Neural cell (in vitro differentiated cells): Measurements from ENCODE around the gene RITA1.

ENCODE experiments used
- TAF1 ChIP-seq: IDR thresholded peaks from 2 replicates; pipeline ENCODE4 v1.6.1; 2012; ENCODE audit warnings: low read depth
- TF ChIP-seq, protein P1 (sequence below): fragments of 450-650 bp; IDR thresholded peaks from 2 replicates; pipeline ENCODE4 v1.5.1; 2014; ENCODE audit warnings: antibody characterized with exemption, mild to moderate bottlenecking, moderate library complexity; ENCODE audit not compliant: poor library complexity, severe bottlenecking

DNA sequence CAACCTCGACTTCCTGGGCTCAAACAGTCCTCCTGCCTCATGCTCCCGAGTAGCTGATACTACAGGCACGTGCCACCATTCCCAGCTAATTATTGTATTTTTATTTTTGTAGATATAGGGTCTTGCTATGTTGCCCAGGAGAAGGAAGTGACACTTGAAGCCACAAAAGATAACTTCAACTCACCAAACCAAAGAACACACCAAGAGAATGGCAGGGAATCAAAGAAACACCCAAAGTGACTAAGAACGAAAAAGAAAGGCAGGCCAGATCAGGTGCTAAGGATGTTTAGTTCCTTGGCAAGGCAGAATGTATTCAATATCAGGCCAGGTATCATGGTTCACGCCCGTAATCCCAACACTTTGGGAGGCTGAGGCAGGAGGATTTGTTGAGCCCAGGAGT is 25.6 kb downstream of the RITA1 start:
- TF ChIP-seq TAF1: no peak
- TF ChIP-seq, protein P1, sequence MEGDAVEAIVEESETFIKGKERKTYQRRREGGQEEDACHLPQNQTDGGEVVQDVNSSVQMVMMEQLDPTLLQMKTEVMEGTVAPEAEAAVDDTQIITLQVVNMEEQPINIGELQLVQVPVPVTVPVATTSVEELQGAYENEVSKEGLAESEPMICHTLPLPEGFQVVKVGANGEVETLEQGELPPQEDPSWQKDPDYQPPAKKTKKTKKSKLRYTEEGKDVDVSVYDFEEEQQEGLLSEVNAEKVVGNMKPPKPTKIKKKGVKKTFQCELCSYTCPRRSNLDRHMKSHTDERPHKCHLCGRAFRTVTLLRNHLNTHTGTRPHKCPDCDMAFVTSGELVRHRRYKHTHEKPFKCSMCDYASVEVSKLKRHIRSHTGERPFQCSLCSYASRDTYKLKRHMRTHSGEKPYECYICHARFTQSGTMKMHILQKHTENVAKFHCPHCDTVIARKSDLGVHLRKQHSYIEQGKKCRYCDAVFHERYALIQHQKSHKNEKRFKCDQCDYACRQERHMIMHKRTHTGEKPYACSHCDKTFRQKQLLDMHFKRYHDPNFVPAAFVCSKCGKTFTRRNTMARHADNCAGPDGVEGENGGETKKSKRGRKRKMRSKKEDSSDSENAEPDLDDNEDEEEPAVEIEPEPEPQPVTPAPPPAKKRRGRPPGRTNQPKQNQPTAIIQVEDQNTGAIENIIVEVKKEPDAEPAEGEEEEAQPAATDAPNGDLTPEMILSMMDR: no peak
